Esophagus (tissue), 2 donors: ENCODE data around the gene DOCK2. TPM values are rescaled to one million over a fixed set of nuclear protein-coding genes. Genes with fewer than 3 reads are reported as not detected.

Source experiments
- H3K27ac ChIP-seq, 2 donors: one replicate each; pipeline ENCODE4 v1.5.1; 2013; ENCODE audit warnings: low read depth in 2 of 2, mild to moderate bottlenecking in 2 of 2, inconsistent platforms in 1 of 2, low read length in 1 of 2, moderate library complexity in 1 of 2
- H3K27me3 ChIP-seq, 2 donors: one replicate each; pipeline ENCODE4 v1.6.1; 2013; ENCODE audit warnings: low read length in 2 of 2, control low read depth in 1 of 2, mild to moderate bottlenecking in 1 of 2; ENCODE audit not compliant: insufficient read depth in 2 of 2, control insufficient read depth in 1 of 2
- H3K36me3 ChIP-seq, 2 donors: one replicate each; pipeline ENCODE4 v1.6.1; 2013; ENCODE audit warnings: low read length in 1 of 2; ENCODE audit not compliant: control insufficient read depth in 2 of 2, insufficient read depth in 2 of 2
- H3K4me1 ChIP-seq, 2 donors: one replicate each; pipeline ENCODE4 v1.6.1; 2013; ENCODE audit warnings: low read length in 1 of 2; ENCODE audit not compliant: control insufficient read depth in 2 of 2, insufficient read depth in 2 of 2
- H3K4me3 ChIP-seq, 2 donors: one replicate each; pipeline ENCODE4 v1.5.1; 2013; ENCODE audit warnings: low read length in 2 of 2, mild to moderate bottlenecking in 2 of 2, low read depth in 1 of 2, moderate library complexity in 1 of 2
- H3K9me3 ChIP-seq, 2 donors: one replicate each; pipeline ENCODE4 v1.6.1; 2013; ENCODE audit warnings: mild to moderate bottlenecking in 2 of 2, low read depth in 1 of 2, low read length in 1 of 2, moderate library complexity in 1 of 2; ENCODE audit not compliant: control insufficient read depth in 2 of 2, insufficient read depth in 1 of 2
- WGBS, 2 donors: extraction: QIAGEN DNeasy Blood & Tissue Kit; methylation state at CpG; one replicate each; pipeline ENCODE4 v1.1.7; 2013; 5-methylcytosine and 5-hydroxymethylcytosine counted together
- polyA plus RNA-seq, 2 donors: library from polyadenylated mRNA; stranded (reverse); fragments of 200-250 nt; gene quantifications; one replicate each; pipeline ENCODE4 v1.2.3, GENCODE V29; 2013
- donor health status: healthy with polysubstance abuse.
- donor health status: Bipolar disorder and iron deficiency.

DOCK2 gene
- polyA plus RNA-seq, 2 donors, result 0.86 to 1.2 TPM

- Histone ChIP-seq H3K36me3 (peaks cover 0 to 2% of the 10 kb centered on the region in 2 donors), H3K9me3 (no peaks in the 10 kb centered on the region), H3K27ac (no peak overlapping the region), H3K27me3 (peaks cover 0 to 3% of the 10 kb centered on the region in 2 donors), H3K4me3 (no peak overlapping the region), H3K4me1 (no peaks in the 10 kb centered on the region)
- WGBS, 2 donors, result 46 to 51% methylated on average over 14 of the region's 14 CpGs
These were observed 433.7 kb downstream of the DOCK2 start for GRCh38 chr5:170070556-170071412.

- Histone ChIP-seq H3K27ac (no peak overlapping the region), H3K4me1 (no peaks in the 10 kb centered on the region), H3K27me3 (peaks cover 0 to 3% of the 10 kb centered on the region in 2 donors), H3K9me3 (no peaks in the 10 kb centered on the region), H3K4me3 (no peak overlapping the region), H3K36me3 (peaks cover 0 to 2% of the 10 kb centered on the region in 2 donors)
- WGBS, 2 donors, result 89 to 91% methylated on average over 2 of the region's 2 CpGs
These were observed 434.7 kb downstream of the DOCK2 start for GRCh38 chr5:170071748-170072147.

- H3K4me3 ChIP-seq, result no peak overlapping the region
- WGBS, 2 donors, result 73 to 77% methylated on average over 7 of the region's 7 CpGs
- H3K27me3 ChIP-seq, result peaks cover 0 to 4% of the 10 kb centered on the region in 2 donors
- H3K9me3 ChIP-seq, result no peaks in the 10 kb centered on the region
- peaks cover 0 to 7% of the 10 kb centered on the region in 2 donors for H3K36me3 ChIP-seq
- H3K27ac ChIP-seq, result no peak overlapping the region
- H3K4me1 ChIP-seq, result no peaks in the 10 kb centered on the region
These were observed 438.6 kb downstream of the DOCK2 start for GRCh38 chr5:170075696-170076095.

- no peak overlapping the region for H3K4me3 ChIP-seq
- peaks cover 0 to 3% of the 10 kb centered on the region in 2 donors for H3K27me3 ChIP-seq
- 50 to 77% methylated on average over 1 of the region's 1 CpG for WGBS, 2 donors
- H3K9me3 ChIP-seq, result no peaks in the 10 kb centered on the region
- H3K27ac ChIP-seq, result no peak overlapping the region
- H3K36me3 ChIP-seq, result peaks cover 0 to 7% of the 10 kb centered on the region in 2 donors
- H3K4me1 ChIP-seq, result no peaks in the 10 kb centered on the region
These were observed 439.1 kb downstream of the DOCK2 start for GRCh38 chr5:170076211-170076610.

- peaks cover 0 to 3% of the 10 kb centered on the region in 2 donors for H3K27me3 ChIP-seq
- no peaks in the 10 kb centered on the region for H3K9me3 ChIP-seq
- H3K27ac ChIP-seq, result no peak overlapping the region
- no peaks in the 10 kb centered on the region for H3K4me1 ChIP-seq
- peaks cover 0 to 7% of the 10 kb centered on the region in 2 donors for H3K36me3 ChIP-seq
- no peak overlapping the region for H3K4me3 ChIP-seq
These were observed 439.7 kb downstream of the DOCK2 start for GRCh38 chr5:170076739-170077138.

- H3K27me3 ChIP-seq, result peaks cover 0 to 3% of the 10 kb centered on the region in 2 donors
- no peak overlapping the region for H3K4me3 ChIP-seq
- peaks cover 0 to 7% of the 10 kb centered on the region in 2 donors for H3K36me3 ChIP-seq
- H3K4me1 ChIP-seq, result no peaks in the 10 kb centered on the region
- WGBS, 2 donors, result 90 to 94% methylated on average over 5 of the region's 5 CpGs
- no peak overlapping the region for H3K27ac ChIP-seq
- H3K9me3 ChIP-seq, result no peaks in the 10 kb centered on the region
These were observed 440.5 kb downstream of the DOCK2 start for GRCh38 chr5:170077526-170077925.

- no peaks in the 10 kb centered on the region for H3K9me3 ChIP-seq
- no peak overlapping the region for H3K4me3 ChIP-seq
- H3K27ac ChIP-seq, result no peak overlapping the region
- H3K36me3 ChIP-seq, result peaks cover 0 to 10% of the 10 kb centered on the region in 2 donors
- peaks cover 0 to 3% of the 10 kb centered on the region in 2 donors for H3K27me3 ChIP-seq
- no peaks in the 10 kb centered on the region for H3K4me1 ChIP-seq
- WGBS, 2 donors, result 78 to 81% methylated on average over 3 of the region's 3 CpGs
These were observed 441.4 kb downstream of the DOCK2 start for GRCh38 chr5:170078458-170078857.

- H3K27me3 ChIP-seq, result peaks cover 0 to 3% of the 10 kb centered on the region in 2 donors
- peaks cover 0 to 10% of the 10 kb centered on the region in 2 donors for H3K36me3 ChIP-seq
- H3K27ac ChIP-seq, result no peak overlapping the region
- H3K4me3 ChIP-seq, result no peak overlapping the region
- H3K4me1 ChIP-seq, result no peaks in the 10 kb centered on the region
- 87 to 90% methylated on average over 13 of the region's 13 CpGs for WGBS, 2 donors
- no peaks in the 10 kb centered on the region for H3K9me3 ChIP-seq
These were observed 441.9 kb downstream of the DOCK2 start for GRCh38 chr5:170078931-170079330.

GRCh38 chr5:170080217-170080616 is 443.1 kb downstream of the DOCK2 start:
- Histone ChIP-seq H3K27me3 (peaks cover 0 to 3% of the 10 kb centered on the region in 2 donors), H3K27ac (no peak overlapping the region), H3K4me1 (no peaks in the 10 kb centered on the region), H3K36me3 (peaks cover 0 to 10% of the 10 kb centered on the region in 2 donors), H3K9me3 (no peaks in the 10 kb centered on the region), H3K4me3 (no peak overlapping the region)
- 94 to 95% methylated on average over 1 of the region's 1 CpG for WGBS, 2 donors
